RWPE2 (cell line): ENCODE measurements around the gene RSPH1.
A peak's percentile ranks its signal among the peaks of the same experiment; 100 is the strongest.

ENCODE experiments used
- ATAC-seq: fragments of 200-7000 bp; cut with Tn5 transposase; 3 replicates; pipeline ENCODE4 v1.9.1; 2021; ENCODE audit warnings: low read depth
- DNase-seq: peaks from one replicate; pipeline ENCODE4 v3.0.0-alpha.2; 2020; ENCODE audit warnings: low spot score
- H3K27ac ChIP-seq: fragments of 450-650 bp; 2 replicates; pipeline ENCODE4 v1.5.1; 2017; ENCODE audit warnings: mild to moderate bottlenecking; ENCODE audit not compliant: poor library complexity, severe bottlenecking
- H3K27me3 ChIP-seq: fragments of 250-450 bp; sonication (Bioruptor Pico); 2 replicates; pipeline ENCODE4 v1.5.1; 2021; ENCODE audit warnings: mild to moderate bottlenecking, moderate library complexity; ENCODE audit not compliant: insufficient read depth, poor library complexity, severe bottlenecking
- H3K36me3 ChIP-seq: fragments of 250-450 bp; sonication (Bioruptor Pico); 2 replicates; pipeline ENCODE4 v1.5.1; 2020; ENCODE audit warnings: low read depth, mild to moderate bottlenecking, moderate library complexity
- H3K4me1 ChIP-seq: fragments of 250-450 bp; sonication (Bioruptor Pico); 2 replicates; pipeline ENCODE4 v1.5.1; 2021; ENCODE audit warnings: mild to moderate bottlenecking, moderate library complexity; ENCODE audit not compliant: insufficient read depth, poor library complexity, severe bottlenecking
- H3K4me3 ChIP-seq: fragments of 250-450 bp; sonication (Bioruptor Pico); 2 replicates; pipeline ENCODE4 v1.5.1; 2021; ENCODE audit warnings: mild to moderate bottlenecking, moderate library complexity; ENCODE audit not compliant: severe bottlenecking
- H3K9me3 ChIP-seq: fragments of 250-450 bp; sonication (Bioruptor Pico); 2 replicates; pipeline ENCODE4 v1.5.1; 2021; ENCODE audit warnings: mild to moderate bottlenecking, moderate library complexity; ENCODE audit not compliant: severe bottlenecking
- CTCF ChIP-seq: fragments of 450-650 bp; IDR thresholded peaks from one replicate; pipeline ENCODE4 v1.5.1; 2017; ENCODE audit warnings: mild to moderate bottlenecking, moderate library complexity; ENCODE audit not compliant: poor library complexity, severe bottlenecking

Gene RSPH1

GRCh38 chr21:42496120-42496838, at the start of gene RSPH1:
Gene RSPH1 (minus strand): TSS chr21:42496224. CDS start chr21:42496186, 38 bp downstream.
- peak within 1 kb of the TSS; percentile 48 for H3K4me3 ChIP-seq
- peak; percentile 96 for ATAC-seq
- peaks cover 6% of the 10 kb centered on the region for H3K4me1 ChIP-seq
- no peaks in the 10 kb centered on the region for H3K36me3 ChIP-seq
- no peaks in the 10 kb centered on the region for H3K27me3 ChIP-seq
- H3K9me3 ChIP-seq, result no peaks in the 10 kb centered on the region
- no peak within 1 kb of the TSS for H3K27ac ChIP-seq
- TF ChIP-seq CTCF, result no peak
- peak; percentile 98 for DNase-seq

- no peak overlapping the region for H3K27ac ChIP-seq
- H3K9me3 ChIP-seq, result no peaks in the 10 kb centered on the region
- no peak for DNase-seq
- ATAC-seq, result no peak
- H3K4me3 ChIP-seq, result no peak overlapping the region
- H3K36me3 ChIP-seq, result no peaks in the 10 kb centered on the region
- no peak for TF ChIP-seq CTCF
- no peaks in the 10 kb centered on the region for H3K4me1 ChIP-seq
- H3K27me3 ChIP-seq, result no peaks in the 10 kb centered on the region
Observed at GRCh38 chr21:42545745-42546144, 49.7 kb upstream of the RSPH1 start.

- Histone ChIP-seq H3K4me1 (no peaks in the 10 kb centered on the region), H3K36me3 (no peaks in the 10 kb centered on the region), H3K4me3 (no peak overlapping the region), H3K9me3 (no peaks in the 10 kb centered on the region), H3K27me3 (no peaks in the 10 kb centered on the region), H3K27ac (no peak overlapping the region)
- ATAC-seq (no peak), DNase-seq (no peak)
- no peak for TF ChIP-seq CTCF
Observed at GRCh38 chr21:42545317-42545716, 49.3 kb upstream of the RSPH1 start.

- TF ChIP-seq CTCF, result no peak
- ATAC-seq (no peak), DNase-seq (no peak)
- H3K4me3 ChIP-seq, result no peak overlapping the region
- no peaks in the 10 kb centered on the region for H3K9me3 ChIP-seq
- no peaks in the 10 kb centered on the region for H3K27me3 ChIP-seq
- H3K4me1 ChIP-seq, result no peaks in the 10 kb centered on the region
- no peaks in the 10 kb centered on the region for H3K36me3 ChIP-seq
- H3K27ac ChIP-seq, result no peak overlapping the region
Observed at GRCh38 chr21:42544544-42544943, 48.5 kb upstream of the RSPH1 start.

GRCh38 chr21:42543106-42543847, 47.3 kb upstream of the RSPH1 start:
- H3K36me3 ChIP-seq, result no peaks in the 10 kb centered on the region
- H3K9me3 ChIP-seq, result no peaks in the 10 kb centered on the region
- no peak for TF ChIP-seq CTCF
- no peak overlapping the region for H3K27ac ChIP-seq
- ATAC-seq (no peak), DNase-seq (no peak)
- no peak overlapping the region for H3K4me3 ChIP-seq
- H3K4me1 ChIP-seq, result no peaks in the 10 kb centered on the region
- H3K27me3 ChIP-seq, result no peaks in the 10 kb centered on the region
